ENCODE measurements around the gene HIGD1B.
"Not testable (repeated sequence)": the region's sequence is repeated elsewhere in the genome, so short reads cannot be mapped to it uniquely, and the experiment has no call there.

DNA sequence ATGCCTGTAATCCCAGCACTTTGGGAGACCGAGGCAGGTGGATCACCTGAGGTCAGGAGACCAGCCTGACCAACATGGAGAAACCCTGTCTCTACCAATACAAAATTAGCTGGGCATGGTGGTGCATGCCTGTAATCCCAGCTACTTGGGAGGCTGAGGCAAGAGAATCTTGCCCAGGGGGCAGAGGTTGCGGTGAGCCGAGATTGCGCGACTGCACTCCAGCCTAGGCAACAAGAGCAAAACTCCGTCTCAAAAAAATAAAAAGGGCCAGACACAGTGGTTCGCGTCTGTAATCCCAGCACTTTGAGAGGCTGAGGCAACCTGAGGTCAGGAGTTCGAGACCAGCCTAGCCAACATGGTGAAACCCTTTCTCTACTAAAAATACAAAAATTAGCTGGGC lies 22.4 kb upstream of the HIGD1B start:
- TF ChIP-seq CTCF (tag by site-specific recombination; IDR thresholded peaks at IDR 0.05); KLF9 (tag by site-specific recombination; IDR thresholded peaks at IDR 0.05; ENCODE audit: low read depth); MYNN (tag by site-specific recombination; IDR thresholded peaks at IDR 0.05; ENCODE audit: borderline replicate concordance); ZNF549 (tag by site-specific recombination; IDR thresholded peaks at IDR 0.05); SETDB1 (IDR thresholded peaks at IDR 0.05; ENCODE audit: insufficient read length, low read length); ZFP37 (tag by site-specific recombination; IDR thresholded peaks at IDR 0.05); YY2 (tag by site-specific recombination; IDR thresholded peaks at IDR 0.05); FEZF1 (tag by site-specific recombination; IDR thresholded peaks at IDR 0.05); ZEB2 (tag by site-specific recombination; IDR thresholded peaks at IDR 0.05): not testable (repeated sequence)
